Right lobe of liver (tissue), 6 donors: ENCODE data around the gene EEF1A1. TPM values are rescaled to one million over a fixed set of nuclear protein-coding genes. Genes with fewer than 3 reads are reported as not detected.
"Not testable (repeated sequence)": the region's sequence is repeated elsewhere in the genome, so short reads cannot be mapped to it uniquely, and the experiment has no call there.

Experiments
- ATAC-seq, 4 donors: fragments of 200-7000 bp; cut with Tn5 transposase; one replicate each; pipeline ENCODE4 v1.9.1; 2020; ENCODE audit warnings: mild to moderate bottlenecking in 4 of 4, moderate library complexity in 4 of 4
- DNase-seq, 3 donors: peaks; one replicate each; pipeline ENCODE4 v3.0.0-alpha.2; 2020
- H3K27ac ChIP-seq, 3 donors: fragments of 200-600 bp; one replicate each; pipeline ENCODE4 v1.8.0; 2022
- H3K27me3 ChIP-seq, 2 donors: fragments of 200-600 bp; one replicate each; pipeline ENCODE4 v1.8.0; 2022
- H3K36me3 ChIP-seq, 4 donors: fragments of 200-600 bp; sonication (generic) in 1 of 4; one replicate each; pipeline versions ENCODE4 v1.5.1 to v1.8.0; 2017 to 2022; ENCODE audit warnings: control low read depth in 1 of 4
- H3K4me1 ChIP-seq, 4 donors: fragments of 200-600 bp; sonication (generic) in 1 of 4; one replicate each; pipeline versions ENCODE4 v1.5.1 to v1.8.0; 2017 to 2022; ENCODE audit warnings: control low read depth in 1 of 4
- H3K4me3 ChIP-seq, 3 donors: fragments of 200-600 bp; one replicate each; pipeline ENCODE4 v1.8.0; 2022
- H3K9me3 ChIP-seq, 4 donors: fragments of 200-600 bp; sonication (generic) in 1 of 4; one replicate each; pipeline versions ENCODE4 v1.5.1 to v1.8.0; 2017 to 2022; ENCODE audit warnings: control low read depth in 1 of 4
- POLR2A ChIP-seq: fragments of 450-650 bp; IDR thresholded peaks from one replicate; pipeline ENCODE4 v1.6.1; 2017; ENCODE audit warnings: antibody characterized with exemption, mild to moderate bottlenecking
- WGBS: methylation state at CpG from one replicate; pipeline ENCODE4 v1.1.6; 2018; ENCODE audit warnings: low coverage, low lambda C conversion rate; ENCODE audit not compliant: insufficient coverage; ENCODE audit errors: missing lambda C conversion rate; 5-methylcytosine and 5-hydroxymethylcytosine counted together
- intact Hi-C, 2 donors: fragments of 100-400 bp; cut with DNase I; formaldehyde crosslinking; loops; one replicate each; pipeline versions ENCODE4 v1.11.2 to v1.14.1; 2022
- total RNA-seq, 6 experiments: library from RNA; depleted of rRNA in 2 of 6; stranded (reverse); fragments of >200 nt in 2 of 6; fragmentation: NEBNext Ultra II Directional in 3 of 6; extraction: Animal tissue kit (Norgen Biotek cat#: 25700) in 3 of 6; gene quantifications; one replicate each; pipeline versions ENCODE4 v1.1.0 to v1.2.4, GENCODE V29; 2016 to 2023
- TF ChIP-seq, protein P1 (sequence below), 4 donors: fragments of 200-600 bp in 3 of 4; fragments of 450-650 bp in 1 of 4; IDR thresholded peaks; one replicate each; pipeline versions ENCODE4 v1.5.1 to v1.8.0; 2016 to 2022; ENCODE audit warnings: antibody characterized with exemption in 4 of 4, mild to moderate bottlenecking in 2 of 4
- donor health status: DM: no; HTN: yes; CAD: no.
- donor health status: DM: no; HTN: no; CAD: no.
- donor health status: DM: no; HTN: no; CAD: no.
- donor health status: DM: no; HTN: yes; CAD: no.
- donor health status: DM: no; HTN: yes; CAD: no.

The EEF1A1 gene
- total RNA-seq, 6 experiments from 2014 or later = 2,452 to 4,356 (median 3,217) TPM

DNA sequence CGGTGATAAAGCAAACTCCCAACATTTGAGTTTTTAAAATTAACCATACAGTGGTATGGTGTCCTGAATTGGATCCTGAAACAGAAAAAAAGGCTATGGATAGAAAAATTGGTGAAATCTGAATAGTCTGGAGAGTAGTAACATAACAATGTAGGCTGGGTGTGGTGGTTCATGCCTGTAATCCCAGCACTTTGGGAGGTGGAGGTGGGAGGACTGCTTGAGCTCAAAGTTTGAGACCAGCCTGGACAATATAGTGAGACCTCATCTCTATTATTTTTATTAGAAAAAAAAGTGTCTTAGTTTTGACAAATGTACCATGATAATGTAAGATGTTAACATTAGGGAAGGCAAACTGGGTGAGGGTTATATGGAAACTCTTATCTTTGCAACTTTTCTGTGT lies 11.0 kb downstream of the EEF1A1 start:
- H3K4me1 ChIP-seq = no peaks in the 10 kb centered on the region
- peaks cover 0 to under 1% (median 0%) of the 10 kb centered on the region in 4 donors for H3K36me3 ChIP-seq
- ATAC-seq (no peak), DNase-seq (no peak)
- H3K27ac ChIP-seq = no peak overlapping the region
- no peak overlapping the region for H3K4me3 ChIP-seq
- WGBS = 73% methylated on average over 1 of the region's 1 CpG
- TF ChIP-seq, protein P1, sequence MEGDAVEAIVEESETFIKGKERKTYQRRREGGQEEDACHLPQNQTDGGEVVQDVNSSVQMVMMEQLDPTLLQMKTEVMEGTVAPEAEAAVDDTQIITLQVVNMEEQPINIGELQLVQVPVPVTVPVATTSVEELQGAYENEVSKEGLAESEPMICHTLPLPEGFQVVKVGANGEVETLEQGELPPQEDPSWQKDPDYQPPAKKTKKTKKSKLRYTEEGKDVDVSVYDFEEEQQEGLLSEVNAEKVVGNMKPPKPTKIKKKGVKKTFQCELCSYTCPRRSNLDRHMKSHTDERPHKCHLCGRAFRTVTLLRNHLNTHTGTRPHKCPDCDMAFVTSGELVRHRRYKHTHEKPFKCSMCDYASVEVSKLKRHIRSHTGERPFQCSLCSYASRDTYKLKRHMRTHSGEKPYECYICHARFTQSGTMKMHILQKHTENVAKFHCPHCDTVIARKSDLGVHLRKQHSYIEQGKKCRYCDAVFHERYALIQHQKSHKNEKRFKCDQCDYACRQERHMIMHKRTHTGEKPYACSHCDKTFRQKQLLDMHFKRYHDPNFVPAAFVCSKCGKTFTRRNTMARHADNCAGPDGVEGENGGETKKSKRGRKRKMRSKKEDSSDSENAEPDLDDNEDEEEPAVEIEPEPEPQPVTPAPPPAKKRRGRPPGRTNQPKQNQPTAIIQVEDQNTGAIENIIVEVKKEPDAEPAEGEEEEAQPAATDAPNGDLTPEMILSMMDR (IDR thresholded peaks at IDR 0.05) = no peak
- TF ChIP-seq POLR2A = no peak
- intact Hi-C loops = loop anchor here in 1 of 2 donors (10.0 kb wide), 1 partner anchor 105 kb away; no protein-coding TSS in a partner anchor
- no peaks in the 10 kb centered on the region for H3K9me3 ChIP-seq
- no peaks in the 10 kb centered on the region for H3K27me3 ChIP-seq

DNA sequence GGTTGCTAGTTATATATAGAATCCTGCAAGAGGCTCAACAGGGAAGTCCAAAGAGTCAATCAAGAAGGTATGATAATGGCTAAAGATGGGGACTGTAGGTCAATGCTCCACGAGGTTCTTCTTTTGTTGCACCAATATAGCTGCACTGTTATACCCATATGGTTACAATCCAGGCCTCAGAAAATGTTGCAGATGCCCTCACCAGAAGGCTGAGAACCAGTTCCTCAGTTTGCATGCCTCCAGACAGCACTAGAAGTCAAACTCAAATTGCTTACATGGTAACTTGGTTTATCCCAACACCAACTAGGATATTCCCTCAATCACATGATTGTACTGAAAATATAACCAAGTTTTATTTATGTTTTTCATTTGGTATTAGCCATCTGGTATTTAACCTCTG lies 12.1 kb downstream of the EEF1A1 start:
- no peaks in the 10 kb centered on the region for H3K27me3 ChIP-seq
- peaks cover 0 to 4% (median 0%) of the 10 kb centered on the region in 4 donors for H3K36me3 ChIP-seq
- WGBS = 33% methylated on average over 1 of the region's 1 CpG
- ATAC-seq (no peak), DNase-seq (no peak)
- intact Hi-C loops = no loop called here
- H3K9me3 ChIP-seq = no peaks in the 10 kb centered on the region
- H3K4me1 ChIP-seq = no peaks in the 10 kb centered on the region
- TF ChIP-seq, protein P1 (IDR thresholded peaks at IDR 0.05) = no peak
- TF ChIP-seq POLR2A = no peak
- no peak overlapping the region for H3K27ac ChIP-seq
- no peak overlapping the region for H3K4me3 ChIP-seq

DNA sequence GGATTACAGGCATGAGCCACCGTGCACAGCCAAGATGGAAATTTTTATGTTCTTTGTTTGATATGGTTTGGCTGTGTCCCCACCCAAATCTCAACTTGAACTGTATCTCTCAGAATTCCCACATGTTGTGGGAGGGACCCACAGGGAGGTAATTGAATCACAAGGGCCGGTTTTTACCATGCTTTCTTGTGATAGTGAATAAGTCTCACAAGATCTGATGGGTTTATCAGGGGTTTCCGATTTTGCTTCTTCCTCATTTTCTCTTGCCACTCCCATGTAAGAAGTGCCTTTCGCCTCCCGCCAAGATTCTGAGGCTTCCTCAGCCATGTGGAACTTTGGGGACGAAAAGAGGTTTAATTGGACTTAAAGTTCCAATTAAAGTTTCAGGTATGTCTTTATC lies 14.6 kb downstream of the EEF1A1 start:
- H3K4me3 ChIP-seq = no peak overlapping the region
- DNase-seq = no peak
- 78% methylated on average over 5 of the region's 6 CpGs for WGBS
- TF ChIP-seq, protein P1 (IDR thresholded peaks at IDR 0.05) = no peak
- H3K9me3 ChIP-seq = no peaks in the 10 kb centered on the region
- intact Hi-C loops = no loop called here
- no peaks in the 10 kb centered on the region for H3K4me1 ChIP-seq
- peaks cover 0 to 22% (median 5%) of the 10 kb centered on the region in 4 donors for H3K36me3 ChIP-seq
- H3K27me3 ChIP-seq = no peaks in the 10 kb centered on the region
- H3K27ac ChIP-seq = no peak overlapping the region
- ATAC-seq = no peak

DNA sequence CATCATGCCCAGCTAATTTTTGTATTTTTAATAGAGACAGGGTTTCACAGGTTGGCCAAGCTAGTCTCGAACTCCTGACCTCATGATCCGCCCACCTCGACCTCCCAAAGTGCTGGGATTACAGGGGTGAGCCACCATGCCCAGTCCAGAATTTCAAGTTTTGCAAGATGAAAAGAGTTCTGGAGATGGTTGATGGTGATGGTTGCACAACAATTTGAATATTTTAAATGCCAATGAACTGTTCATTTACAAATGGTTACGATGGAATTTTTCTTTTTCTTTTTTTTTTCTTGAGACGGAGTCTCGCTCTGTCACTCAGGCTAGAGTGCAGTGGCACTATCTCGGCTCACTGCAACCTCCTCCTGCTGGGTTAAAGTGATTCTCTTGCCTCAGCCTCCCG lies 15.1 kb downstream of the EEF1A1 start:
- H3K27ac ChIP-seq, H3K4me3 ChIP-seq, ATAC-seq, intact Hi-C loops, H3K27me3 ChIP-seq, H3K4me1 ChIP-seq, H3K9me3 ChIP-seq, DNase-seq: not testable (repeated sequence)
- peaks cover 0 to 27% (median 9%) of the 10 kb centered on the region in 4 donors for H3K36me3 ChIP-seq
- WGBS = 96% methylated on average over 8 of the region's 8 CpGs

DNA sequence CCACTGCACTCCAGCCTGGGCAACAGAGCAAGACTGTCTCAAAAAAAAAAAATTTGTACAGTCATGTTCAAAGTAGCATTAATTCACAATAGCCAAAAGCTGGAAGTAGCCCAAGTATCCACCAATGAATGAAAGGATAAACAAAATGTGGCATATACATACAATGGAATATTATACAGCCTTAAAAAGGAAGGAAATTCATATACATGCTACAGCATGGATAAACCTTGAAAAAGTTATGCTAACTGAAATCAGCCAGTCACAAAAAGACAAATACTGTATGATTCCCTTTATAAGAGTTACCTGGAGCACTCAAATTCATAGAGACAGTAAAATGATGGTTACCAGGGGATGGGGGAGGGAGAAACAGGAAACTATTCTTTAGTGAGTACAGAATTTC lies 15.7 kb downstream of the EEF1A1 start:
- intact Hi-C loops = no loop called here
- Histone ChIP-seq H3K27me3 (no peaks in the 10 kb centered on the region), H3K4me1 (no peaks in the 10 kb centered on the region), H3K9me3 (no peaks in the 10 kb centered on the region), H3K27ac (no peak overlapping the region), H3K36me3 (peaks cover 0 to 33% (median 13%) of the 10 kb centered on the region in 4 donors), H3K4me3 (no peak overlapping the region)
- no peak for ATAC-seq
- no peak for TF ChIP-seq POLR2A
- TF ChIP-seq, protein P1 (IDR thresholded peaks at IDR 0.05) = no peak
- no peak for DNase-seq
